Caki2 (cell line): ENCODE data around the gene CABLES2. TPM values are rescaled to one million over a fixed set of nuclear protein-coding genes. Genes with fewer than 3 reads are reported as not detected.

Experiments used
- DNase-seq: peaks from one replicate; pipeline ENCODE4 v3.0.0-alpha.2; 2015; ENCODE audit warnings: low read depth
- in situ Hi-C: cut with HindIII; loops from 2 replicates; pipeline ENCODE4 v1.10.0; 2016; ENCODE audit warnings: low sequenced_read_pairs, low pct_unique_long_range_greater_than_20kb, mixed read lengths
- total RNA-seq: library from RNA; depleted of rRNA; stranded (reverse); fragments of >200 nt; shearing (Covaris generic); gene quantifications from 2 replicates; pipeline ENCODE4 v1.2.3, GENCODE V29; 2014; ENCODE audit warnings: low replicate concordance

Gene CABLES2
- total RNA-seq, 1 experiment from 2014 or later: 3.3 TPM

DNA sequence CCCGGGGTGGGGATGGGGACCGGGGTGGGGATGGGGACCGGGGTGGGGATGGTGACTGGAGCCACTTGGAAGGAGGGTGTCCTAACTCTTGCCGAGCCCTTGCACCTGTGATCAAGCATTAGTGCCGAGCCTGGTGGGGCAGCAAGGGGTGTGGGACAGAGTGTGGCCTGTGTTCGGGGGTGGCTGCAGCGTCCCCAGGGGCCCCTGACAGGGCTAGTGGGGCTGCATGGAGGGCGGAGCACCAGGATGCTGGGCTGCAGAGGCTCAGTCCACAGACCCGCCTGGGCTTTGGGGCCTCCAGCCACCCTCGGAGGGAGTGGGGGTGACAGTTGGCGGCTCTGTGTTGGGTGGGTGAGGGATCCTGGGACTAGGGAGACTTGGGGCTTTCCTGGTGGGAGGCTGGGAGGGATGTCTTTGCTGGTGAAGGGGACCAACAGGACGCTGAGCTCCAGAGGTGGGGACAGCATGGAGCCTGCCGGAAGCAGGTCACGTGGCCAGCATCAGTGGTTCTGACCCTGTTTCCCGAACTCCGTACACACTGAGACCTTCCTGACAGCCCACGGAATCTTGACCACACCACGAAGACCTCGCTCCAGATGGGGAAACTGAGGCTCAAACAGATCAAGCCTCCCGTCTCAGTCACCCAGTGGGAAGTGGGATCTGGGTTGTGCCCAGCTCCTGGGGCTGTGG, 15.7 kb upstream of the CABLES2 start:
- in situ Hi-C loops: no loop called here
- DNase-seq: no peak

GRCh38 chr20:62421716-62421990, 14.6 kb upstream of the CABLES2 start:
- DNase-seq: no peak
- in situ Hi-C loops: no loop called here

GRCh38 chr20:62420846-62421715, 14.0 kb upstream of the CABLES2 start:
- no peak for DNase-seq
- in situ Hi-C loops: no loop called here

DNA sequence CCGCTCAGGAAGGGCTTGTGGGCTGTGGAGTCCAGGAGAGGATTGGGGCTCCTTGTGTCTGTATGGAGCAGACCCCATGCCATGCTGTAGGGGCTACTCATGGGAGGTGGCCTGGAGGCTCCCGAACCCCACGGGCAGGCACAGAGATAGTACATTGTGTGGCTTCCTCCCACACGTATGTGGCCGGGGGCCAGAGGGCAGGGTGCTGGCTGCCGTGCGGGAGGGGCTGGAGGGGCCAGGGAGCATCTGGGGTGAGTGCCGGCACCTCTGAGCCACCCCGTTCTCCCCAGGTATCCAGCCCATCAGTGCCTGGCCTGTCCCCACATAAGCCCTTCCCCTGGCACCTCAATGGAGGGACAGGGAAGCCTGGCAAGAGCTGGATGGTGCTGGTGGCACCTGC, 12.7 kb upstream of the CABLES2 start:
- no peak for DNase-seq
- in situ Hi-C loops: no loop called here

GRCh38 chr20:62418709-62419487, 11.8 kb upstream of the CABLES2 start:
- in situ Hi-C loops: no loop called here
- no peak for DNase-seq

GRCh38 chr20:62417981-62418708, 11.1 kb upstream of the CABLES2 start:
- DNase-seq: no peak
- in situ Hi-C loops: no loop called here

DNA sequence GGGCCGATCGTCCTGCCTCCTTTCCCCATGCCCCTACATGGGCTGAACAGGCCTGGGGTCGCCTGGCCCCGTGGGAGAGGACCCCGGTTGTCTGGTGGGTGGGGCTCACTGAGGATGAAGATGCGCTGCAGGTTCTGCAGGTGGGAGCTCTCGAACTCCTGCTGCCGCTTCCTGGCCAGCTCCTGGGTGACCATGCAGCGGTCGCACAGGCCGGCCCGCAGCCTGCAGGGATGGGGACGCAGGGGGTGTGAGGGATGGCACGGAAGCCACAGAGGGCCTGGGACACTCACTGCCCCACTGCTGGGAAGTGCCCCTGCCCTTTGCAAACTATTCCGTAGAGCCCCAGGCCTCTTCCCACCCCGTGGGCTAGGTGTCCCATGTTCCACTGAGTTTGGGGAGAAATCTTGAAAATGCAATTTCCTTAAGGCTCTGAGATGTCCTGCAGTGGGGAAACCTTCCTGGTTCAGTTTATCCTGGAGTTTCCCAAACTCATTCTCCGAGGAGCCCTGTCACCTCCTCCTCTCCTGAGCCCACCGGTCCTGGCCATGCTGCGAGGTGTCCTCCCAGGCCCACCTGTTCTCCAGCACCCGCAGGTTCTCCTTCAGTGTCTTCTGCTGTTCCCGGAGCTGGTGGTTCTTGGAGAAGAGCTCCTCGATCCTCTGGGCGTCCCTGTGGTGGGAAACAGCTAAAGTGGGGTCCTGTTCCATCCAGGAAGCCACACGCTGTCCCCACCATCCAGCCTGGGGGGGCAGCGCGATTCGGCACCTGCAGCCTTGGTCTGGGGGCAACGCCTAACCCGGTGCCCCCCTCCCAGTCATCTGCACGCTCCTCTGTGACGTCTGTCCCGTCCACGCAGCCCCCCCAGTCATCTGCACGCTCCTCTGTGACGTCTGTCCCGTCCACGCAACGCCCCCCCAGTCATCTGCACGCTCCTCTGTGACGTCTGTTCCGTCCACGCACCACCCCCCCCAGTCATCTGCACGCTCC, 9.9 kb upstream of the CABLES2 start:
- in situ Hi-C loops: no loop called here
- DNase-seq: no peak

- no peak for DNase-seq
- in situ Hi-C loops: no loop called here
Observed at GRCh38 chr20:62415354-62416111, 8.4 kb upstream of the CABLES2 start.

DNA sequence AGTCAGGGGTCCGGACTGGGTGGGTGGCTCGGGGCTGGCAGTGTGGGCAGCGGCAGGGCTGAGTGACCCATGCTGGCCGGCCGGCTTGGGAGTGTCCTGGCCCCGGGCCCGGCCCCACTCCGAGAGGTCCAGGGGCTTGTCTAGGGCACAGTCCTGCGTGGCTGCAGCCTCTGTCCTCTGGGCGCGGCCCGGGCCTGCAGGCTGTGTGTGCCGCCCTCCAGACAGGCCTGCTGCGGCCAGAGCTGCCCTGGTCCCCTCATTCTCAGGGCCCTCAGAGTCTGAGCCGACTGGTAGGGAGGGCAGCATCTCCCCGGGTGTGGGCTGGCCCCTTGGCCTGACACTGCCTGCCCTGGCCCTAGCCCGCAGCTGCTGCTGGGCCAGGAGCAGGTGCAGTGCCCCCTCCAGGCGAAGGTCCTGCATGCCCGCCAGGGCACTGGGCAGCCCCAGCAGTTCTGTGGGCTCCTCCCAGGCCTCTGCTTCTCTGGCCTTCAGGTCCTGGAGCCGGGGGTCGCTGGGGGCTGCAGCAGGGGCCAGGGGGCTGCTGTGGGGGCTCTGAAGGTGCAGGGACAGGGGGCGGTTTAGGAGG, 6.9 kb upstream of the CABLES2 start:
- in situ Hi-C loops: no loop called here
- DNase-seq: no peak

DNA sequence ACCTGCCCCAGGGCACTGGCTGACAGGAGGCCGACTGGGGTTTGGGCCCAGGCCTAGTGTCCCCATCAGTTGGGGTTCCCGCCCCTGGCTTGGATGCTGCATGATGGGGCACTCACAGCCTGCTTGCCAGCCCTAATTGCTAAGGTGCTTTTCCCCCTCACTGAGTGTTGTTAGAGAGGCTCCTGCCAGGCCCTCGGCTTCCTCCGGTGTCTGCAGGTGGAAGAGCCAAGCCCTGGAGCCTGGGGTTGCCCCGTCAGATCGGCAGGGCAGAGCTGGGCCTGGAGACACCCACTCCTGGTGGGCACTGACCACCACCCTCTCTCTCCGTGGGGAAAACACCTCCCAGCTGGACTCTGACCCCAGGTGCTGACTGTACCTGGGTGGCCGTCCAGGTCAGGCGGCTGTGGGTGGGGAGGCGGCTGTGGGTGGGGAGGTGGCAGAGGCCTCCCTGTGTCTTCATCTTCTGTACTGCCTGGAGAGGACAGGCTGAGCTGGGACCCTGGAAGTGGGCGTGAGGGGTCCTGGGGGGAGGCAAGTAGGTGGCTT, 6.0 kb upstream of the CABLES2 start:
- DNase-seq: no peak
- in situ Hi-C loops: no loop called here

- in situ Hi-C loops: no loop called here
- no peak for DNase-seq
Observed at GRCh38 chr20:62412194-62413024, 5.3 kb upstream of the CABLES2 start.

DNA sequence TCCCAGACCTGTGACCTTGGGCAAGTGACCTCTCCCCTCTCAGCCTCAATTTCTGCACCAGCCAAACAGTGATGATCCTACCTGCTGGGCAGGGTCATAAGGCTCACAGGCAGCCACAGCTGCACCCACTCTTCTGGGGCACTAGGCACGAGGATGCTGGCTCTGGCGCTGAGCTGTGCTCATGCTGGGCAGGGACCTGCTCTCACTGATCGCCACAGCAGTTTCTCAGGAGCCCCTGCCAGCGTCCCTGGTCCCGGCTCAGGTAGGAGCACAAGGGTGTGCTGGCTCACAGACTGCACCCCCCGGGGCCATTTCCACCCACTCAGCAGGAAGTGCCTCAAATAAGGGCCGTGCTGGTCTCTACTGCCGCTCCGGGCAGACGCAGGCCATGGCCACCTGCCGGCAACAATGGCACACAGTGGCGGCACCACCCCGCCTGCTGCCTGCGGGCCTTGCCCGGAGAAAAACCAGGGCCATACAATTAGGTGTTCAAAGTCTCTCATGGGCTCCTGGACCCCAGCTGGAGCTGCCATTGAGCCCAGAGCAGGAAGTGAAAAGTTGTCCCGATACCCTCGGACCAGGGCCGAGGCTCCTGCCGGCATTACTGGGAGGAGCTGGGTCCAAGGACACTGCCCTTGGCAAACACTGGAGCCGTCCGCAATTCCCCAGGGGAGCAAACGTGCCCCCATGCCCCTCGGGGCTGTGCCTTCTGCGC, 4.6 kb upstream of the CABLES2 start:
- in situ Hi-C loops: no loop called here
- DNase-seq: no peak

- in situ Hi-C loops: no loop called here
- DNase-seq: no peak
Observed at GRCh38 chr20:62410746-62411478, 3.8 kb upstream of the CABLES2 start.
